ENCODE measurements around the gene RHOBTB1.

The RHOBTB1 gene

GRCh38 chr10:60903096-60903495, 40.9 kb downstream of the RHOBTB1 start:
- no peak for DNase-seq

GRCh38 chr10:60901561-60902235, 42.3 kb downstream of the RHOBTB1 start:
- DNase-seq: no peak

- DNase-seq: no peak
These were observed 44.7 kb downstream of the RHOBTB1 start for GRCh38 chr10:60899266-60899665.

- no peak for DNase-seq
These were observed 45.7 kb downstream of the RHOBTB1 start for GRCh38 chr10:60898321-60898720.

- no peak for DNase-seq
These were observed 47.2 kb downstream of the RHOBTB1 start for GRCh38 chr10:60896810-60897209.

- no peak for DNase-seq
These were observed 48.0 kb downstream of the RHOBTB1 start for GRCh38 chr10:60896033-60896432.

- no peak for DNase-seq
These were observed 49.2 kb downstream of the RHOBTB1 start for GRCh38 chr10:60894786-60895185.

- no peak for DNase-seq
These were observed 50.8 kb downstream of the RHOBTB1 start for GRCh38 chr10:60893231-60893630.

GRCh38 chr10:60892571-60892970, 51.4 kb downstream of the RHOBTB1 start:
- no peak for DNase-seq

GRCh38 chr10:60890811-60891210, 53.2 kb downstream of the RHOBTB1 start:
- no peak for DNase-seq

GRCh38 chr10:60883187-60883586, 60.8 kb downstream of the RHOBTB1 start:
- DNase-seq: no peak

GRCh38 chr10:60878224-60878623, 65.8 kb downstream of the RHOBTB1 start:
- no peak for DNase-seq

- DNase-seq: no peak
These were observed 66.2 kb downstream of the RHOBTB1 start for GRCh38 chr10:60877777-60878120.

GRCh38 chr10:60877061-60877776, 66.8 kb downstream of the RHOBTB1 start:
- DNase-seq: no peak

GRCh38 chr10:60873758-60874157, 70.2 kb downstream of the RHOBTB1 start:
- no peak for DNase-seq

GRCh38 chr10:60872451-60872850, 71.5 kb downstream of the RHOBTB1 start:
- no peak for DNase-seq

GRCh38 chr10:60871215-60871614, 72.8 kb downstream of the RHOBTB1 start:
- no peak for DNase-seq

GRCh38 chr10:60870803-60871202, 73.2 kb downstream of the RHOBTB1 start:
- no peak for DNase-seq

GRCh38 chr10:60870416-60870728, 73.6 kb downstream of the RHOBTB1 start:
- no peak for DNase-seq

- no peak for DNase-seq
These were observed 74.2 kb downstream of the RHOBTB1 start for GRCh38 chr10:60869652-60870415.

GRCh38 chr10:60868946-60869345, 75.0 kb downstream of the RHOBTB1 start:
- no peak for DNase-seq

- no peak for DNase-seq
These were observed 78.7 kb downstream of the RHOBTB1 start for GRCh38 chr10:60865198-60865783.

- no peak for DNase-seq
These were observed 80.2 kb downstream of the RHOBTB1 start for GRCh38 chr10:60863796-60864195.

- DNase-seq: no peak
These were observed 81.5 kb downstream of the RHOBTB1 start for GRCh38 chr10:60862517-60862916.
